ENCODE data around the gene ZBTB3.

ZBTB3 gene

GRCh38 chr11:62727165-62727871, 26.6 kb downstream of the ZBTB3 start, which contains the start of gene HNRNPUL2:
TSS of gene HNRNPUL2 (minus strand) at chr11:62727457. CDS start at chr11:62727156, 301 bp downstream.
- intact Hi-C loops (cut with DNase I; ENCODE audit: low total_unique reads): no loop called here
- peaks cover 20 to 31% (median 20%) of the 10 kb centered on the region in 3 donors for H3K36me3 ChIP-seq
- TF ChIP-seq, protein P1, sequence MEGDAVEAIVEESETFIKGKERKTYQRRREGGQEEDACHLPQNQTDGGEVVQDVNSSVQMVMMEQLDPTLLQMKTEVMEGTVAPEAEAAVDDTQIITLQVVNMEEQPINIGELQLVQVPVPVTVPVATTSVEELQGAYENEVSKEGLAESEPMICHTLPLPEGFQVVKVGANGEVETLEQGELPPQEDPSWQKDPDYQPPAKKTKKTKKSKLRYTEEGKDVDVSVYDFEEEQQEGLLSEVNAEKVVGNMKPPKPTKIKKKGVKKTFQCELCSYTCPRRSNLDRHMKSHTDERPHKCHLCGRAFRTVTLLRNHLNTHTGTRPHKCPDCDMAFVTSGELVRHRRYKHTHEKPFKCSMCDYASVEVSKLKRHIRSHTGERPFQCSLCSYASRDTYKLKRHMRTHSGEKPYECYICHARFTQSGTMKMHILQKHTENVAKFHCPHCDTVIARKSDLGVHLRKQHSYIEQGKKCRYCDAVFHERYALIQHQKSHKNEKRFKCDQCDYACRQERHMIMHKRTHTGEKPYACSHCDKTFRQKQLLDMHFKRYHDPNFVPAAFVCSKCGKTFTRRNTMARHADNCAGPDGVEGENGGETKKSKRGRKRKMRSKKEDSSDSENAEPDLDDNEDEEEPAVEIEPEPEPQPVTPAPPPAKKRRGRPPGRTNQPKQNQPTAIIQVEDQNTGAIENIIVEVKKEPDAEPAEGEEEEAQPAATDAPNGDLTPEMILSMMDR (IDR thresholded peaks at IDR 0.05): no peak
- no peaks in the 10 kb centered on the region for H3K9me3 ChIP-seq
- H3K27ac ChIP-seq: peak within 1 kb of the TSS; percentile 88 to 90
- no peaks in the 10 kb centered on the region for H3K27me3 ChIP-seq
- peak within 1 kb of the TSS; percentile 85 to 89 for H3K4me3 ChIP-seq
- DNase-seq: peak; percentile 97 to 99
- peaks cover 0 to 62% (median 46%) of the 10 kb centered on the region in 4 donors for H3K4me1 ChIP-seq

DNA sequence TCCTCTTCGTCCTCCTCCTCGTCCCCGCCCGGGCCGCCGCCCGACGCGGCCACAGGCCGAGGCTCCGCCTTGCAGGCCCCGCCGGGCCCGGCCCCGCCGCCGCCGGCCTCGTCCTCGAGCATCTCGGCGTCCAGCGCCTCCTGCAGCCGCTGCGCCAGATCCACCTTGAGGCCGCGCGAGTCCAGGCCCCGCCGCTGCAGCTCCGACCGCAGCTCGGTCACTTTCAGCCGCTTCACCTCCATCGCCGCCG, 27.1 kb downstream of the ZBTB3 start:
- DNase-seq: no peak
- Histone ChIP-seq H3K27me3 (no peaks in the 10 kb centered on the region), H3K4me1 (peaks cover 0 to 62% (median 44%) of the 10 kb centered on the region in 4 donors), H3K27ac (peak overlapping the region; percentile 88 to 90), H3K9me3 (no peaks in the 10 kb centered on the region), H3K4me3 (peak overlapping the region; percentile 85 to 89), H3K36me3 (peaks cover 25 to 31% (median 25%) of the 10 kb centered on the region in 3 donors)
- intact Hi-C loops (cut with DNase I; ENCODE audit: low total_unique reads): no loop called here
- TF ChIP-seq, protein P1 (IDR thresholded peaks at IDR 0.05): no peak

DNA sequence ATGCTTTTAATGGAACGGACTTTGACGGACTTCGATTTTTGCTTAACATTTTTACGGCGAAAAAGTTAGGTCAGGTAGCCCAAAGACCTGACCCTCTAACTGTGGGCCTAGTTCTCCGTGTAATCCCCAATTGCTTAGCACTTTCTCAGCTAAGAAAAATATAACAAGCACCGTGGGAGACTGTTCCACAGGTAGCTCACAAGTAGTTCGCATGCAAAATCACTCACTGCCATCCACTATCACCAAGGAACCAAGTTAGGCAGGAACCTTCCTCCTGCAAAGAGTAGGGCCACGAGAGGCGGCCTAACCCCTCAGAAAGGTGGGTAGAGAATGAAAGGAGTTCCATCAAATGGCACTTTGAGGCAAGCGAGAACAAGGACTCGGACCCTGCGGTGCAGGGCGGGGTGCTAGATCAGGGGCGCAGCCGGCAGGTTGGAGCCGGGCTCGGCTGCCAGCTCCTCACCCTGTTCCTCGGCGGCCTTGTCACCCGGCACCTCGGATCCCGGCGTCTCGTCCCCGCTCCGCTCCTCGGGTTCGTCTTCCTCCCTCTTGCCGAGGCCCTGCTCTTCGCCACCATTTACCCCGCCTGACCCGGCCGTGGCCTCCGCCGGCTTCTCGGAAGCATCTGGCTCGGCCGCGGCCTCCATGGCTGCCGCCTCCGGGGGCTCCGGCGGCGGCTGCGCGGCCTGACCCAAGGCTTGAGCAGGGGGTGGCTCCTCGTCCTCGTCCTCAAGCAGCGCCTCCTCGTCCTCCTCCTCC, 27.6 kb downstream of the ZBTB3 start:
- TF ChIP-seq, protein P1 (IDR thresholded peaks at IDR 0.05): no peak
- no peaks in the 10 kb centered on the region for H3K9me3 ChIP-seq
- peak in 1 of 2 donors; percentile 70 for DNase-seq
- intact Hi-C loops (cut with DNase I; ENCODE audit: low total_unique reads): no loop called here
- H3K27ac ChIP-seq: peak overlapping the region; percentile 88 to 90
- H3K4me3 ChIP-seq: peak overlapping the region; percentile 85 to 89
- peaks cover 30 to 33% (median 30%) of the 10 kb centered on the region in 3 donors for H3K36me3 ChIP-seq
- H3K4me1 ChIP-seq: peaks cover 0 to 57% (median 42%) of the 10 kb centered on the region in 4 donors
- H3K27me3 ChIP-seq: no peaks in the 10 kb centered on the region

DNA sequence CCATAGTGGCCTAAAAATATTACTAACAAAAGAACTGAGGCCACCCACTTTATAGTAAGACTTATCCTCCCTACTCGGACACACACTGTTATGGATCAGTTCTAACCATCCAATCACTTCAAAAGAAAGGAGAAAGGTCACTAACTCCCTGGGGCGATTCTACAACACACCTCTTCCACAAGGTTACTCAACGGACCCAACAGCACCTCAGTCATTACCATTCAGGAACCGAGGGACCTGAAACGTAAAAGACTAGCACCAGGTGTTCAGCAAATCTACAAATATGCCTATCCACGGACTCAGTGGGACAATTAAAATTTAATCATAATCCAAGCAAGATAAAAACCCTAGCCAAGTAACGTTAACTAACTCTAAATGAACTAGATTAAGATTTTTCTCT, 28.3 kb downstream of the ZBTB3 start:
- intact Hi-C loops (cut with DNase I; ENCODE audit: low total_unique reads): no loop called here
- H3K4me1 ChIP-seq: peaks cover 0 to 50% (median 37%) of the 10 kb centered on the region in 4 donors

GRCh38 chr11:62724171-62724570, 29.8 kb downstream of the ZBTB3 start:
- no peaks in the 10 kb centered on the region for H3K27me3 ChIP-seq
- peaks cover 0 to 36% (median 23%) of the 10 kb centered on the region in 4 donors for H3K4me1 ChIP-seq
- H3K27ac ChIP-seq: peak overlapping the region; percentile 2 to 90
- DNase-seq: no peak
- intact Hi-C loops (cut with DNase I; ENCODE audit: low total_unique reads): no loop called here
- H3K9me3 ChIP-seq: no peaks in the 10 kb centered on the region
- peaks cover 49 to 51% (median 50%) of the 10 kb centered on the region in 3 donors for H3K36me3 ChIP-seq
- TF ChIP-seq, protein P1 (IDR thresholded peaks at IDR 0.05): no peak
- peak overlapping the region; percentile 85 to 89 for H3K4me3 ChIP-seq

More for the DNA sequence above, 28.3 kb downstream of the ZBTB3 start:
- no peak for DNase-seq
- Histone ChIP-seq H3K9me3 (no peaks in the 10 kb centered on the region), H3K27me3 (no peaks in the 10 kb centered on the region), H3K4me3 (peak overlapping the region; percentile 85 to 89), H3K36me3 (peaks cover 34 to 37% (median 37%) of the 10 kb centered on the region in 3 donors), H3K27ac (peak overlapping the region; percentile 88 to 90)
- TF ChIP-seq, protein P1 (IDR thresholded peaks at IDR 0.05): no peak

Data from tibial artery (tissue), 4 donors.